Endothelial cell of umbilical vein (primary cell): Measurements from ENCODE around the gene SLC8A2. TPM values are rescaled to one million over a fixed set of nuclear protein-coding genes. Genes with fewer than 3 reads are reported as not detected.

Experiments used
- BruUV-seq: library from RNA; stranded (reverse); fragments of 400-500 nt; replicated peaks from 2 replicates; lab custom pipeline; 2021; lab: Mats Ljungman, UMichigan
- CTCF ChIA-PET: fragments of 300-600, 350-600 bp; sonication (Branson Sonifier 250); formaldehyde crosslinking; loops from one replicate; lab custom pipeline; 2021; ENCODE audit warnings: antibody characterized with exemption, inconsistent platforms; lab: Charles Lee
- POLR2A ChIA-PET: fragments of 300-600, 350-600 bp; sonication (Branson Sonifier 250); formaldehyde crosslinking; loops from one replicate; lab custom pipeline; 2021; ENCODE audit warnings: antibody characterized with exemption, inconsistent platforms; lab: Charles Lee
- DNase-seq: peaks from one replicate; pipeline ENCODE4 v3.0.0-alpha.2; 2011; ENCODE audit warnings: low read depth, low spot score
- FAIRE-seq: peaks from 2 replicates; lab custom pipeline; 2011; peaks lifted over from hg19 to GRCh38; lab: Jason Lieb, UNC
- H2AFZ ChIP-seq: 2 replicates; pipeline ENCODE4 v1.6.0; 2012; ENCODE audit warnings: low read depth, low read length, control low read depth, inconsistent platforms
- H3K27ac ChIP-seq: 2 replicates; pipeline ENCODE4 v1.5.1; 2011; ENCODE audit warnings: low read depth, mild to moderate bottlenecking, control low read depth, low read length, moderate library complexity; ENCODE audit not compliant: insufficient read depth
- H3K27me3 ChIP-seq, 2 experiments: 2 replicates each; pipeline versions ENCODE4 v1.6.0 to v1.6.1; 2011; ENCODE audit warnings: low read length in 2 of 2, mixed read lengths in 1 of 2; ENCODE audit not compliant: control insufficient read depth in 2 of 2, insufficient read depth in 2 of 2
- H3K36me3 ChIP-seq, 2 experiments: 2 replicates in 1 of 2; 3 replicates in 1 of 2; pipeline ENCODE4 v1.5.1; 2011; ENCODE audit warnings: low read length in 2 of 2, mild to moderate bottlenecking in 1 of 2, moderate library complexity in 1 of 2; ENCODE audit not compliant: control insufficient read depth in 2 of 2, insufficient read depth in 2 of 2; ENCODE audit errors: extremely low read depth in 1 of 2
- H3K4me1 ChIP-seq: 3 replicates; pipeline ENCODE4 v1.5.1; 2011; ENCODE audit warnings: mild to moderate bottlenecking, low read length; ENCODE audit not compliant: control insufficient read depth, insufficient read depth; ENCODE audit errors: extremely low read depth
- H3K4me2 ChIP-seq: 2 replicates; pipeline ENCODE4 v1.6.1; 2011; ENCODE audit warnings: low read length, control low read depth, mixed read lengths; ENCODE audit not compliant: insufficient read depth
- H3K4me3 ChIP-seq, 3 experiments: fragments of 200-600 bp in 1 of 3; sonication (generic), shearing (Covaris generic) in 1 of 3; replicated peaks in 1 of 3; 2 replicates each; pipeline ENCODE4 v1.5.1; 2011 to 2016; ENCODE audit warnings: control low read depth in 3 of 3, low read length in 3 of 3, mild to moderate bottlenecking in 2 of 3, inconsistent platforms in 1 of 3, low read depth in 1 of 3, moderate library complexity in 1 of 3; ENCODE audit not compliant: insufficient read depth in 1 of 3
- H3K79me2 ChIP-seq: 2 replicates; pipeline ENCODE4 v1.6.0; 2012; ENCODE audit warnings: low read length, inconsistent platforms; ENCODE audit not compliant: control insufficient read depth, insufficient read depth
- H3K9ac ChIP-seq: replicated peaks from 2 replicates; pipeline ENCODE3; 2011; ENCODE audit warnings: low read length, control low read depth; ENCODE audit not compliant: insufficient read depth; ENCODE audit errors: extremely low read depth
- H3K9me1 ChIP-seq: replicated peaks from 3 replicates; pipeline ENCODE4 v1.6.0; 2011; ENCODE audit warnings: mild to moderate bottlenecking, low read length; ENCODE audit not compliant: control insufficient read depth, insufficient read depth; ENCODE audit errors: extremely low read depth
- H3K9me3 ChIP-seq: replicated peaks from 2 replicates; pipeline ENCODE4 v1.5.1; 2012; ENCODE audit warnings: low read length, inconsistent platforms; ENCODE audit not compliant: control insufficient read depth, insufficient read depth
- H4K20me1 ChIP-seq: replicated peaks from 2 replicates; pipeline ENCODE3; 2011; ENCODE audit warnings: mild to moderate bottlenecking, low read length; ENCODE audit not compliant: control insufficient read depth, insufficient read depth; ENCODE audit errors: extremely low read depth
- CTCF ChIP-seq, 2 donors: IDR thresholded peaks; 1 replicate in 1 of 2; 2 replicates in 1 of 2; pipeline ENCODE4 v1.5.1; 2011; ENCODE audit warnings: low read length in 2 of 2, mild to moderate bottlenecking in 2 of 2, moderate library complexity in 2 of 2, control low read depth in 1 of 2, inconsistent platforms in 1 of 2, low read depth in 1 of 2; ENCODE audit not compliant: insufficient read depth in 1 of 2; ENCODE audit errors: extremely low read depth in 1 of 2
- EZH2 ChIP-seq: IDR thresholded peaks from 2 replicates; pipeline ENCODE4 v1.6.1; 2012; ENCODE audit warnings: borderline replicate concordance, low read depth, mild to moderate bottlenecking, moderate library complexity, low read length, inconsistent platforms; ENCODE audit not compliant: severe bottlenecking
- FOS ChIP-seq: IDR thresholded peaks from 2 replicates; pipeline ENCODE4 v1.6.1; 2011; ENCODE audit warnings: mild to moderate bottlenecking, low read length, moderate library complexity, borderline replicate concordance; ENCODE audit not compliant: insufficient read depth
- GATA2 ChIP-seq: IDR thresholded peaks from 2 replicates; pipeline ENCODE4 v1.7.0; 2011; ENCODE audit warnings: low read depth, mild to moderate bottlenecking, moderate library complexity, mixed read lengths, low read length; ENCODE audit not compliant: insufficient read length, insufficient read depth
- JUN ChIP-seq: IDR thresholded peaks from 2 replicates; pipeline ENCODE4 v1.6.1; 2011; ENCODE audit warnings: borderline replicate concordance, low read depth; ENCODE audit not compliant: insufficient read length, insufficient read depth
- MAX ChIP-seq: IDR thresholded peaks from 2 replicates; pipeline ENCODE4 v1.6.1; 2011; ENCODE audit not compliant: insufficient read depth, insufficient read length
- MYC ChIP-seq: IDR thresholded peaks from one replicate; pipeline ENCODE4 v1.6.1; 2011; ENCODE audit warnings: mild to moderate bottlenecking, low read depth, low read length
- POLR2A ChIP-seq: IDR thresholded peaks from 2 replicates; pipeline ENCODE4 v1.6.1; 2012; ENCODE audit warnings: low read depth, mild to moderate bottlenecking, control low read depth, low read length
- POLR2AphosphoS5 ChIP-seq: IDR thresholded peaks from 2 replicates; pipeline ENCODE4 v1.6.1; 2012; ENCODE audit warnings: low read depth, mild to moderate bottlenecking, control low read depth, low read length, moderate library complexity; ENCODE audit not compliant: insufficient read depth
- dilution Hi-C: fragments of 300-500 bp; cut with MboI; formaldehyde crosslinking; loops from one replicate; pipeline ENCODE4 v1.15.0; 2019; ENCODE audit warnings: low sequenced_read_pairs; ENCODE audit not compliant: extremely low pct_ligation_motif_present
- intact Hi-C: fragments of 100-400 bp; cut with micrococcal nuclease; formaldehyde crosslinking; loops from one replicate; pipeline ENCODE4 v1.10.0; 2022
- polyA plus RNA-seq, 4 experiments: library from polyadenylated mRNA; depleted of rRNA in 3 of 4; stranded (reverse) in 3 of 4; unstranded in 1 of 4; fragments of >200 nt; gene quantifications; 2 replicates each; pipeline versions ENCODE4 v1.2.1 to v1.2.3, GENCODE V29; 2011 to 2012; ENCODE audit warnings: missing spikeins in 1 of 4
- total RNA-seq: library from RNA; stranded (reverse); gene quantifications from 2 replicates; pipeline ENCODE4 v1.2.3, GENCODE V29; 2021

Gene SLC8A2
- total and polyA plus RNA-seq, 2 donors (not counting 3 experiments of a cell fraction or from before 2014, with no cell fraction given) = not detected

GRCh38 chr19:47490847-47491246, 19.2 kb upstream of the SLC8A2 start:
- CTCF ChIA-PET = interaction anchor here (1.3 kb wide), 1 partner anchor 54 kb away, joined by 3 read pairs; no protein-coding TSS in a partner anchor
- FAIRE-seq (no peak), DNase-seq (no peak)
- no peaks in the 10 kb centered on the region for H3K9me3 ChIP-seq
- intact Hi-C loops (no loop called here), dilution Hi-C loops (no loop called here)
- POLR2A ChIA-PET = no interaction called here
- no peaks in the 10 kb centered on the region for H3K9me1 ChIP-seq
- no peak overlapping the region for H3K9ac ChIP-seq
- TF ChIP-seq JUN (no peak), POLR2AphosphoS5 (no peak), MYC (no peak), EZH2 (no peak), FOS (no peak), GATA2 (no peak), POLR2A (no peak), MAX (no peak), CTCF (IDR thresholded peaks at IDR 0.05; ENCODE audit: extremely low read depth in 1 of 2, insufficient read depth in 1 of 2, low read depth in 1 of 2, low read length in 2 of 2) (no peak)
- no peaks in the 10 kb centered on the region for H4K20me1 ChIP-seq
- H3K79me2 ChIP-seq = no peaks in the 10 kb centered on the region
- H3K4me3 ChIP-seq = no peak overlapping the region
- BruUV-seq = no TSS peak
- no peak overlapping the region for H2AFZ ChIP-seq
- H3K27me3 ChIP-seq = no peaks in the 10 kb centered on the region
- no peak overlapping the region for H3K4me2 ChIP-seq
- H3K36me3 ChIP-seq = peaks cover 0 to 29% of the 10 kb centered on the region in 2 experiments
- no peak overlapping the region for H3K27ac ChIP-seq
- H3K4me1 ChIP-seq = no peaks in the 10 kb centered on the region
